ENCODE results near the gene DBP. TPM values are rescaled to one million over a fixed set of nuclear protein-coding genes. Genes with fewer than 3 reads are reported as not detected.

DBP gene
- polyA plus RNA-seq, 2 of the 4 experiments (the other 2 are of a cell fraction) = 2.5 to 3.8 TPM

- TF ChIP-seq BCL3 (IDR thresholded peaks at IDR 0.05) = no peak
- TF ChIP-seq SMC3 (IDR thresholded peaks at IDR 0.05) = no peak
- no peak for TF ChIP-seq POLR2A (IDR thresholded peaks at IDR 0.05; ENCODE audit: low read length)
- TF ChIP-seq USF2 (IDR thresholded peaks at IDR 0.05) = no peak
- TF ChIP-seq E2F6 (IDR thresholded peaks at IDR 0.05; ENCODE audit: borderline replicate concordance, low read depth) = no peak
- no peak for TF ChIP-seq MAX (IDR thresholded peaks at IDR 0.05)
- TF ChIP-seq MYC (IDR thresholded peaks at IDR 0.05; ENCODE audit: borderline replicate concordance, low read length) = no peak
- TF ChIP-seq NPAS2 (CRISPR knock-in tag; IDR thresholded peaks at IDR 0.05; ENCODE audit: borderline replicate concordance) = no peak
- no peak for TF ChIP-seq CTCF (IDR thresholded peaks at IDR 0.05)
- TF ChIP-seq RFX5 (IDR thresholded peaks at IDR 0.05) = no peak
- no peak for TF ChIP-seq HMGXB4 (CRISPR knock-in tag; IDR thresholded peaks at IDR 0.05; ENCODE audit: borderline replicate concordance)
- no peak for TF ChIP-seq CHD4 (IDR thresholded peaks at IDR 0.05; ENCODE audit: borderline replicate concordance)
- H3K27ac ChIP-seq = peak overlapping the region in 1 of 2 experiments; percentile 90; a peak in 3 of 6 replicates
- H3K4me3 ChIP-seq = peak overlapping the region; percentile 68; the same call in 2 of the 3 replicates
- 76% methylated on average over 12 of the region's 12 CpGs for WGBS (ENCODE audit: missing lambda C conversion rate)
- POLR2A ChIA-PET = interaction anchor here (0.6 to 3.6 kb wide), 3 partner anchors 7 to 124 kb away, joined by 4 to 70 read pairs (median 4); no protein-coding TSS in a partner anchor
- peak overlapping the region; percentile 92 for H3K4me2 ChIP-seq
- no peak for FAIRE-seq
- ATAC-seq = no peak
- CTCF ChIA-PET = interaction anchor here (0.7 to 18.9 kb wide), 8 partner anchors 8 to 350 kb away, joined by 3 to 396 read pairs (median 6); partner anchors contain the start of genes DBP and SPACA4
- no peak for DNase-seq (ENCODE audit: low read depth in 1 of 2, low spot score in 1 of 2)
- H3K4me1 ChIP-seq = peaks cover 44% of the 10 kb centered on the region
- no peaks in the 10 kb centered on the region for H3K9me3 ChIP-seq
These were observed 20.6 kb downstream of the DBP start for GRCh38 chr19:48616491-48617056.

- 76% methylated on average over 10 of the region's 16 CpGs for WGBS (ENCODE audit: missing lambda C conversion rate)
- no peak for DNase-seq (ENCODE audit: low read depth in 1 of 2, low spot score in 1 of 2)
- CTCF ChIA-PET = interaction anchor here (0.7 to 18.9 kb wide), 9 partner anchors 7 to 349 kb away, joined by 3 to 396 read pairs (median 6); partner anchors contain the start of gene SPACA4
- peak overlapping the region; percentile 92 for H3K4me2 ChIP-seq
- no peak for ATAC-seq
- POLR2A ChIA-PET = interaction anchor here (0.6 to 3.6 kb wide), 4 partner anchors 7 to 123 kb away, joined by 3 to 70 read pairs (median 4); no protein-coding TSS in a partner anchor
- TF ChIP-seq HES2 (IDR thresholded peaks at IDR 0.05) (no peak), MYC (IDR thresholded peaks at IDR 0.05; ENCODE audit: borderline replicate concordance, low read length) (no peak), TFCP2L1 (CRISPR knock-in tag; IDR thresholded peaks at IDR 0.05) (0 out of 2 replicates have a peak, but pooled peaks have one; percentile 50), KDM5A (IDR thresholded peaks at IDR 0.05) (no peak)
- H3K4me1 ChIP-seq = peaks cover 44% of the 10 kb centered on the region
- H3K4me3 ChIP-seq = no peak overlapping the region
- FAIRE-seq = no peak
- H3K27ac ChIP-seq = peak overlapping the region in 1 of 2 experiments; percentile 90; a peak in 3 of 6 replicates
- H3K9me3 ChIP-seq = no peaks in the 10 kb centered on the region
These were observed 21.1 kb downstream of the DBP start for GRCh38 chr19:48616041-48616436.

Measured in A549 (cell line).